OCI-LY1 (cell line): ENCODE data around the gene NUMB.

Experiments used
- H2AFZ ChIP-seq: fragments of 200-600 bp; sonication (generic), shearing (Covaris generic); 2 replicates; pipeline ENCODE4 v1.6.0; 2014; ENCODE audit warnings: antibody characterized with exemption, mild to moderate bottlenecking, low read length
- H3F3A ChIP-seq: fragments of 200-600 bp; sonication (generic), shearing (Covaris generic); 2 replicates; pipeline ENCODE4 v1.6.0; 2014; ENCODE audit warnings: mild to moderate bottlenecking, antibody characterized with exemption, low read length, moderate library complexity; ENCODE audit not compliant: insufficient read depth
- H3K27ac ChIP-seq: fragments of 200-600 bp; sonication (generic); 2 replicates; pipeline ENCODE4 v1.5.1; 2014; ENCODE audit warnings: low read length, mixed run types, mild to moderate bottlenecking, low read depth; ENCODE audit not compliant: poor library complexity, severe bottlenecking
- H3K27me3 ChIP-seq: fragments of 200-600 bp; sonication (generic); 2 replicates; pipeline ENCODE4 v1.6.0; 2014; ENCODE audit warnings: antibody characterized with exemption, mild to moderate bottlenecking, low read length, moderate library complexity; ENCODE audit not compliant: insufficient read depth
- H3K36me3 ChIP-seq: fragments of 200-600 bp; sonication (generic); 2 replicates; pipeline ENCODE4 v1.6.1; 2014; ENCODE audit warnings: mild to moderate bottlenecking, antibody characterized with exemption, low read length, moderate library complexity, mixed read lengths; ENCODE audit not compliant: insufficient read depth
- H3K4me1 ChIP-seq: fragments of 200-600 bp; sonication (generic); 2 replicates; pipeline ENCODE4 v1.5.1; 2014; ENCODE audit warnings: mild to moderate bottlenecking, low read length, moderate library complexity; ENCODE audit not compliant: insufficient read depth, severe bottlenecking
- H3K4me2 ChIP-seq: fragments of 200-600 bp; sonication (generic), shearing (Covaris generic); 2 replicates; pipeline ENCODE4 v1.6.1; 2014; ENCODE audit warnings: low read length
- H3K4me3 ChIP-seq: fragments of 200-600 bp; sonication (generic); 2 replicates; pipeline ENCODE4 v1.5.1; 2014; ENCODE audit warnings: low read length, low read depth, mild to moderate bottlenecking, mixed read lengths; ENCODE audit not compliant: poor library complexity, severe bottlenecking
- H3K79me2 ChIP-seq: fragments of 200-600 bp; shearing (Covaris generic); 2 replicates; pipeline ENCODE4 v1.6.1; 2016; ENCODE audit warnings: mixed run types, low read length, mixed read lengths; ENCODE audit not compliant: insufficient read depth
- H3K9ac ChIP-seq: fragments of 200-600 bp; sonication (generic), shearing (Covaris generic); 2 replicates; pipeline ENCODE4 v1.6.1; 2014; ENCODE audit warnings: mild to moderate bottlenecking, low read length, mixed read lengths
- H3K9me2 ChIP-seq: fragments of 200-600 bp; sonication (generic), shearing (Covaris generic); 2 replicates; pipeline ENCODE4 v1.6.1; 2014; ENCODE audit warnings: low read depth, mild to moderate bottlenecking, low read length, mixed read lengths
- H3K9me3 ChIP-seq: fragments of 200-600 bp; shearing (Covaris generic); 2 replicates; pipeline ENCODE4 v1.6.1; 2014; ENCODE audit warnings: low read length, mixed read lengths
- H4K20me1 ChIP-seq: fragments of 200-600 bp; sonication (generic), shearing (Covaris generic); 2 replicates; pipeline ENCODE4 v1.6.0; 2016; ENCODE audit warnings: mild to moderate bottlenecking, low read length; ENCODE audit not compliant: insufficient read depth
- EZH2 ChIP-seq: fragments of 200-600 bp; sonication (generic), shearing (Covaris generic); IDR thresholded peaks from 2 replicates; pipeline ENCODE4 v1.8.0; 2017; ENCODE audit warnings: borderline replicate concordance, mixed run types, mild to moderate bottlenecking, antibody characterized with exemption, low read length, moderate library complexity, mixed read lengths
- TF ChIP-seq, protein P1 (sequence below): fragments of 200-600 bp; sonication (generic), shearing (Covaris generic); IDR thresholded peaks from 2 replicates; pipeline ENCODE4 v1.5.1; 2017; ENCODE audit warnings: mild to moderate bottlenecking, antibody characterized with exemption, low read length, moderate library complexity, mixed read lengths

The NUMB gene

GRCh38 chr14:73466861-73467260 is 8.5 kb upstream of the NUMB start:
- H3K4me1 ChIP-seq, result peaks cover 19% of the 10 kb centered on the region
- no peaks in the 10 kb centered on the region for H4K20me1 ChIP-seq
- no peak overlapping the region for H3K9ac ChIP-seq
- TF ChIP-seq EZH2, result no peak
- TF ChIP-seq, protein P1, sequence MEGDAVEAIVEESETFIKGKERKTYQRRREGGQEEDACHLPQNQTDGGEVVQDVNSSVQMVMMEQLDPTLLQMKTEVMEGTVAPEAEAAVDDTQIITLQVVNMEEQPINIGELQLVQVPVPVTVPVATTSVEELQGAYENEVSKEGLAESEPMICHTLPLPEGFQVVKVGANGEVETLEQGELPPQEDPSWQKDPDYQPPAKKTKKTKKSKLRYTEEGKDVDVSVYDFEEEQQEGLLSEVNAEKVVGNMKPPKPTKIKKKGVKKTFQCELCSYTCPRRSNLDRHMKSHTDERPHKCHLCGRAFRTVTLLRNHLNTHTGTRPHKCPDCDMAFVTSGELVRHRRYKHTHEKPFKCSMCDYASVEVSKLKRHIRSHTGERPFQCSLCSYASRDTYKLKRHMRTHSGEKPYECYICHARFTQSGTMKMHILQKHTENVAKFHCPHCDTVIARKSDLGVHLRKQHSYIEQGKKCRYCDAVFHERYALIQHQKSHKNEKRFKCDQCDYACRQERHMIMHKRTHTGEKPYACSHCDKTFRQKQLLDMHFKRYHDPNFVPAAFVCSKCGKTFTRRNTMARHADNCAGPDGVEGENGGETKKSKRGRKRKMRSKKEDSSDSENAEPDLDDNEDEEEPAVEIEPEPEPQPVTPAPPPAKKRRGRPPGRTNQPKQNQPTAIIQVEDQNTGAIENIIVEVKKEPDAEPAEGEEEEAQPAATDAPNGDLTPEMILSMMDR, result no peak
- H2AFZ ChIP-seq, result no peak overlapping the region
- H3K27ac ChIP-seq, result no peak overlapping the region
- H3K9me3 ChIP-seq, result no peaks in the 10 kb centered on the region
- no peaks in the 10 kb centered on the region for H3K79me2 ChIP-seq
- H3K4me2 ChIP-seq, result no peak overlapping the region
- H3F3A ChIP-seq, result no peaks in the 10 kb centered on the region
- H3K27me3 ChIP-seq, result no peaks in the 10 kb centered on the region
- no peaks in the 10 kb centered on the region for H3K36me3 ChIP-seq
- no peak overlapping the region for H3K4me3 ChIP-seq
- H3K9me2 ChIP-seq, result no peaks in the 10 kb centered on the region

- Histone ChIP-seq H3K27ac (no peak overlapping the region), H3K79me2 (no peaks in the 10 kb centered on the region), H3K9ac (no peak overlapping the region), H4K20me1 (no peaks in the 10 kb centered on the region), H3K9me2 (no peaks in the 10 kb centered on the region), H3K4me2 (peak overlapping the region; percentile 45; the same call in 1 of the 2 replicates), H3K4me3 (no peak overlapping the region), H3K4me1 (peaks cover 19% of the 10 kb centered on the region), H3F3A (no peaks in the 10 kb centered on the region), H3K9me3 (no peaks in the 10 kb centered on the region), H3K27me3 (no peaks in the 10 kb centered on the region), H2AFZ (no peak overlapping the region), H3K36me3 (no peaks in the 10 kb centered on the region)
- TF ChIP-seq, protein P1, result no peak
- TF ChIP-seq EZH2, result no peak
Observed at GRCh38 chr14:73465823-73466532, 7.6 kb upstream of the NUMB start.

DNA sequence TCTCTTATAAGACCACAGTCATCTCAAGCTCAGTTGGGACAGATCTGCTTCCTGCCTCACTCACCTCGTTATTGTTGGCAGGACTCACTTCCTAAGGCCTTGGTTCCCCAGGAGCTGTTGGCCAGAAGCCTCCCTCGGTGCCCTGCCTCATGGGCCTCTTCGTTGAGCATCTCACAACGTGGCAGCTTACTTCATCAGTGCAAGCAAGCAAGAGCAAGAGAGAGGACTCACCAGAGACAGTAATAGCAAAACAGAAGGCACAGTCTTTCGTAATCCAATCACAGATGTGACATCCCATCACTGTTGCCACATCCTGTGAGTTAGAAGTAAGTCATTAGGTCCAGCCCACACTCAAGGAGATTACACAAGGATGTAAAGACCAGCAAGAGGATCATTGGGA is 5.1 kb upstream of the NUMB start:
- no peak overlapping the region for H3K4me2 ChIP-seq
- H3K27ac ChIP-seq, result no peak overlapping the region
- H3F3A ChIP-seq, result no peaks in the 10 kb centered on the region
- no peaks in the 10 kb centered on the region for H3K9me2 ChIP-seq
- H3K4me1 ChIP-seq, result peaks cover 32% of the 10 kb centered on the region
- no peak overlapping the region for H2AFZ ChIP-seq
- H3K9ac ChIP-seq, result no peak overlapping the region
- H3K79me2 ChIP-seq, result no peaks in the 10 kb centered on the region
- TF ChIP-seq, protein P1, result no peak
- TF ChIP-seq EZH2, result no peak
- H3K9me3 ChIP-seq, result no peaks in the 10 kb centered on the region
- no peaks in the 10 kb centered on the region for H3K36me3 ChIP-seq
- no peaks in the 10 kb centered on the region for H4K20me1 ChIP-seq
- H3K27me3 ChIP-seq, result no peaks in the 10 kb centered on the region
- H3K4me3 ChIP-seq, result no peak overlapping the region
